Spleen (tissue), 7 donors: ENCODE data around the gene SLC22A12.

Experiments used
- CTCF ChIP-seq, 11 experiments: fragments of 200-600 bp in 7 of 11; fragments of 450-650 bp in 4 of 11; sonication (generic) in 4 of 11; IDR thresholded peaks in 8 of 11; conservative IDR thresholded peaks in 3 of 11; 1 replicate in 7 of 11; 2 replicates in 4 of 11; pipeline versions ENCODE4 v1.4.0 to v1.8.0; 2016 to 2021; ENCODE audit warnings: antibody characterized with exemption in 11 of 11, inconsistent platforms in 4 of 11, mild to moderate bottlenecking in 1 of 11
- POLR2A ChIP-seq, 3 donors: fragments of 450-650 bp; IDR thresholded peaks; one replicate each; pipeline ENCODE4 v1.5.1; 2017; ENCODE audit warnings: antibody characterized with exemption in 3 of 3, mild to moderate bottlenecking in 1 of 3
- POLR2AphosphoS5 ChIP-seq, 3 donors: sonication (generic); formaldehyde crosslinking; IDR thresholded peaks; one replicate each; pipeline ENCODE4 v1.5.1; 2017; ENCODE audit warnings: antibody characterized with exemption in 3 of 3
- donor health status: DM: no; HTN: no; CAD: no; lungs with moderate emphysema.
- donor health status: DM: no; HTN: no; CAD: no.
- donor health status: DM: no; HTN: no; CAD: no.

- TF ChIP-seq CTCF (IDR thresholded peaks at IDR 0.05 in 8 of 11, conservative IDR thresholded peaks at IDR 0.05 in 3 of 11) (no peak), POLR2A (IDR thresholded peaks at IDR 0.05) (no peak), POLR2AphosphoS5 (IDR thresholded peaks at IDR 0.05) (no peak)
Observed at GRCh38 chr11:64608046-64608445, 17.0 kb downstream of the SLC22A12 start.
